Effector memory CD8-positive, alpha-beta T cell (primary cell): Measurements from ENCODE around the gene TSC22D4.

Experiments
- ATAC-seq: fragments of 150-1000 bp; cut with Tn5 transposase; replicated peaks from 2 replicates; pipeline ENCODE4 v1.10.0; 2021; ENCODE audit warnings: mild to moderate bottlenecking, moderate library complexity
- DNase-seq, 3 experiments: peaks; one replicate each; pipeline ENCODE4 v3.0.0; 2021
- H3K27ac Mint-ChIP-seq, 2 donors: one replicate each; pipeline ENCODE4 v1.8.0; 2022; ENCODE audit warnings: mild to moderate bottlenecking in 2 of 2, mixed read lengths in 2 of 2, moderate library complexity in 2 of 2
- H3K27me3 Mint-ChIP-seq, 2 donors: one replicate each; pipeline ENCODE4 v1.8.0; 2022; ENCODE audit warnings: mixed read lengths in 2 of 2
- H3K36me3 Mint-ChIP-seq: one replicate; pipeline ENCODE4 v1.8.0; 2022; ENCODE audit warnings: mild to moderate bottlenecking, moderate library complexity, mixed read lengths; ENCODE audit not compliant: insufficient read depth
- H3K4me1 Mint-ChIP-seq, 2 donors: one replicate each; pipeline ENCODE4 v1.8.0; 2022; ENCODE audit warnings: low read depth in 2 of 2, mixed read lengths in 2 of 2
- H3K4me3 Mint-ChIP-seq, 2 donors: one replicate each; pipeline ENCODE4 v1.8.0; 2022; ENCODE audit warnings: mild to moderate bottlenecking in 2 of 2, mixed read lengths in 2 of 2, moderate library complexity in 2 of 2
- H3K9me3 Mint-ChIP-seq, 2 donors: one replicate each; pipeline ENCODE4 v1.8.0; 2022; ENCODE audit warnings: mixed read lengths in 2 of 2

The TSC22D4 gene

GRCh38 chr7:100476101-100476780 lies 2.8 kb downstream of the TSC22D4 start:
- no peaks in the 10 kb centered on the region for H3K9me3 Mint-ChIP-seq
- H3K4me1 Mint-ChIP-seq: peaks cover 41 to 46% of the 10 kb centered on the region in 2 donors
- peaks cover 67% of the 10 kb centered on the region for H3K36me3 Mint-ChIP-seq
- DNase-seq (no peak), ATAC-seq (no peak)
- H3K27ac Mint-ChIP-seq: peak overlapping the region; percentile 81 to 92
- no peaks in the 10 kb centered on the region for H3K27me3 Mint-ChIP-seq
- H3K4me3 Mint-ChIP-seq: peak overlapping the region; percentile 82 to 83

- Mint-ChIP-seq H3K4me3 (peak overlapping the region; percentile 82 to 83), H3K27ac (peak overlapping the region; percentile 81 to 92), H3K27me3 (no peaks in the 10 kb centered on the region), H3K9me3 (no peaks in the 10 kb centered on the region), H3K36me3 (peaks cover 68% of the 10 kb centered on the region), H3K4me1 (peaks cover 41 to 48% of the 10 kb centered on the region in 2 donors)
- ATAC-seq (no peak), DNase-seq (no peak)
Observed at GRCh38 chr7:100475549-100475948, 3.5 kb downstream of the TSC22D4 start.

GRCh38 chr7:100472854-100473499 lies 6.0 kb downstream of the TSC22D4 start:
- H3K36me3 Mint-ChIP-seq: peaks cover 69% of the 10 kb centered on the region
- H3K27me3 Mint-ChIP-seq: no peaks in the 10 kb centered on the region
- DNase-seq (no peak), ATAC-seq (no peak)
- H3K27ac Mint-ChIP-seq: peak overlapping the region; percentile 8 to 76
- no peaks in the 10 kb centered on the region for H3K9me3 Mint-ChIP-seq
- H3K4me3 Mint-ChIP-seq: no peak overlapping the region
- H3K4me1 Mint-ChIP-seq: peaks cover 46 to 48% of the 10 kb centered on the region in 2 donors

- DNase-seq (no peak), ATAC-seq (no peak)
- H3K9me3 Mint-ChIP-seq: no peaks in the 10 kb centered on the region
- H3K27me3 Mint-ChIP-seq: no peaks in the 10 kb centered on the region
- H3K4me3 Mint-ChIP-seq: no peak overlapping the region
- peak overlapping the region; percentile 56 to 62 for H3K27ac Mint-ChIP-seq
- H3K36me3 Mint-ChIP-seq: peaks cover 68% of the 10 kb centered on the region
- peaks cover 45 to 47% of the 10 kb centered on the region in 2 donors for H3K4me1 Mint-ChIP-seq
Observed at GRCh38 chr7:100472121-100472851, 6.7 kb downstream of the TSC22D4 start.

- Mint-ChIP-seq H3K27me3 (no peaks in the 10 kb centered on the region), H3K4me3 (no peak overlapping the region), H3K4me1 (peaks cover 33 to 36% of the 10 kb centered on the region in 2 donors), H3K36me3 (peaks cover 65% of the 10 kb centered on the region), H3K27ac (no peak overlapping the region), H3K9me3 (no peaks in the 10 kb centered on the region)
- ATAC-seq (no peak), DNase-seq (no peak)
Observed at GRCh38 chr7:100471021-100471420, 8.0 kb downstream of the TSC22D4 start.

- DNase-seq: peak; percentile 81 to 84 (median 83)
- no peak overlapping the region for H3K4me3 Mint-ChIP-seq
- H3K9me3 Mint-ChIP-seq: no peaks in the 10 kb centered on the region
- H3K4me1 Mint-ChIP-seq: peaks cover 22 to 26% of the 10 kb centered on the region in 2 donors
- H3K27me3 Mint-ChIP-seq: no peaks in the 10 kb centered on the region
- peak overlapping the region in 1 of 2 donors; percentile 86 for H3K27ac Mint-ChIP-seq
- ATAC-seq: peak; percentile 93
- H3K36me3 Mint-ChIP-seq: peaks cover 59% of the 10 kb centered on the region
Observed at GRCh38 chr7:100469227-100470044, 9.6 kb downstream of the TSC22D4 start.

GRCh38 chr7:100467638-100468373 lies 11.2 kb downstream of the TSC22D4 start:
- Mint-ChIP-seq H3K27me3 (no peaks in the 10 kb centered on the region), H3K36me3 (peaks cover 47% of the 10 kb centered on the region), H3K4me3 (no peak overlapping the region), H3K9me3 (no peaks in the 10 kb centered on the region), H3K4me1 (peaks cover 8 to 14% of the 10 kb centered on the region in 2 donors), H3K27ac (peak overlapping the region; percentile 26 to 76)
- no peak for ATAC-seq
- no peak for DNase-seq

GRCh38 chr7:100466653-100467605 lies 12.1 kb downstream of the TSC22D4 start:
- DNase-seq (no peak), ATAC-seq (no peak)
- no peaks in the 10 kb centered on the region for H3K27me3 Mint-ChIP-seq
- peak overlapping the region; percentile 76 to 83 for H3K27ac Mint-ChIP-seq
- H3K4me1 Mint-ChIP-seq: peaks cover 7 to 11% of the 10 kb centered on the region in 2 donors
- no peaks in the 10 kb centered on the region for H3K9me3 Mint-ChIP-seq
- H3K4me3 Mint-ChIP-seq: no peak overlapping the region
- H3K36me3 Mint-ChIP-seq: peaks cover 45% of the 10 kb centered on the region

GRCh38 chr7:100465702-100466311 lies 13.2 kb downstream of the TSC22D4 start:
- H3K36me3 Mint-ChIP-seq: peaks cover 43% of the 10 kb centered on the region
- no peak for DNase-seq
- no peak for ATAC-seq
- no peaks in the 10 kb centered on the region for H3K27me3 Mint-ChIP-seq
- H3K9me3 Mint-ChIP-seq: no peaks in the 10 kb centered on the region
- H3K27ac Mint-ChIP-seq: peak overlapping the region; percentile 87 to 89
- peaks cover 5 to 8% of the 10 kb centered on the region in 2 donors for H3K4me1 Mint-ChIP-seq
- no peak overlapping the region for H3K4me3 Mint-ChIP-seq

GRCh38 chr7:100465299-100465698 lies 13.7 kb downstream of the TSC22D4 start:
- H3K9me3 Mint-ChIP-seq: no peaks in the 10 kb centered on the region
- no peak overlapping the region for H3K4me3 Mint-ChIP-seq
- DNase-seq: no peak
- peak overlapping the region; percentile 87 to 89 for H3K27ac Mint-ChIP-seq
- peaks cover 5% of the 10 kb centered on the region in 2 donors for H3K4me1 Mint-ChIP-seq
- peaks cover 43% of the 10 kb centered on the region for H3K36me3 Mint-ChIP-seq
- no peaks in the 10 kb centered on the region for H3K27me3 Mint-ChIP-seq
- no peak for ATAC-seq

GRCh38 chr7:100464791-100465190 lies 14.2 kb downstream of the TSC22D4 start:
- Mint-ChIP-seq H3K36me3 (peaks cover 43% of the 10 kb centered on the region), H3K9me3 (no peaks in the 10 kb centered on the region), H3K27me3 (no peaks in the 10 kb centered on the region), H3K27ac (peak overlapping the region; percentile 11 to 87), H3K4me1 (peaks cover under 1 to 5% of the 10 kb centered on the region in 2 donors), H3K4me3 (no peak overlapping the region)
- DNase-seq (no peak), ATAC-seq (no peak)
